VCaP (cell line): Measurements from ENCODE around the gene CTDP1.

Experiments
- H3K27ac ChIP-seq: fragments of 450-650 bp; 2 replicates; pipeline ENCODE4 v1.5.1; 2017
- TF ChIP-seq, protein P1 (sequence below): fragments of 450-650 bp; conservative IDR thresholded peaks from 2 replicates; pipeline ENCODE4 v1.5.1; 2017; ENCODE audit warnings: mild to moderate bottlenecking, moderate library complexity

CTDP1 gene

DNA sequence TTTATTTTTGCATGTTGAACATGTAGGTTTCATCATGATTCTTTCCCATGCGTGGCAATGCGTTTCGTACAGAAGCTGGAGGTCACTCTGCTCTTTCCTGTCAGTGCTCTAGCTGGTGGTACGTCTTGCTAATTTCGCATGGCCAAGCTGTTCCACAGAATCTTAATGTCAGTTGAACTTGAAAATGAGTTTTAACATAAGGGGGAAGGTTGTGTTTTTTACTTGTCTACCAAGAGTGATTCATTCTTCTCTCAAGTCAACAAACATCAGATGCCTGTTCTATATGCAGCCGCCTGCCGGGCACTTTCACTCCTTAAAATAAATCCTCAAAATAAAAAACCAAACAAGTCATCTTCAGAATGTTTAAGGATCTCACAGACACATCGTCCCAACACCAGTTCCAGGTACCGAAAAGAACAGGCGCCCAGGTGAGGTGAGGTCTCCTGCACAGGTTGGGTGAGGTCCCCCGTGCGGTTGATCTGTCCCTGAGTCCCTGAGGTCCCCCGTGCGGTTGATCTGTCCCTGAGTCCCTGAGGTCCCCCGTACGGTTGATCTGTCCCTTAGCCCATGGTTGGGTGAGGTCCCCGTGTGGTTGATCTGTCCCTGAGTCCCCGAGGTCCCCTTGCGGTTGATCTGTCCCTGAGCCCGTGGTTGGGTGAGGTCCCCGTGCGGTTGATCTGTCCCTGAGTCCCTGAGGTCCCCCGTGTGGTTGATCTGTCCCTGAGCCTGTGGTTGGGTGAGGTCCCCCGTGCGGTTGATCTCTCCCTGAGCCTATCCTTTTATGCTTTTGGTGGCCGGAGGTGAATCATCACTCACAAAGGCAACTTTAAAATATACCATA lies 61.1 kb downstream of the CTDP1 start:
- no peak overlapping the region for H3K27ac ChIP-seq
- TF ChIP-seq, protein P1, sequence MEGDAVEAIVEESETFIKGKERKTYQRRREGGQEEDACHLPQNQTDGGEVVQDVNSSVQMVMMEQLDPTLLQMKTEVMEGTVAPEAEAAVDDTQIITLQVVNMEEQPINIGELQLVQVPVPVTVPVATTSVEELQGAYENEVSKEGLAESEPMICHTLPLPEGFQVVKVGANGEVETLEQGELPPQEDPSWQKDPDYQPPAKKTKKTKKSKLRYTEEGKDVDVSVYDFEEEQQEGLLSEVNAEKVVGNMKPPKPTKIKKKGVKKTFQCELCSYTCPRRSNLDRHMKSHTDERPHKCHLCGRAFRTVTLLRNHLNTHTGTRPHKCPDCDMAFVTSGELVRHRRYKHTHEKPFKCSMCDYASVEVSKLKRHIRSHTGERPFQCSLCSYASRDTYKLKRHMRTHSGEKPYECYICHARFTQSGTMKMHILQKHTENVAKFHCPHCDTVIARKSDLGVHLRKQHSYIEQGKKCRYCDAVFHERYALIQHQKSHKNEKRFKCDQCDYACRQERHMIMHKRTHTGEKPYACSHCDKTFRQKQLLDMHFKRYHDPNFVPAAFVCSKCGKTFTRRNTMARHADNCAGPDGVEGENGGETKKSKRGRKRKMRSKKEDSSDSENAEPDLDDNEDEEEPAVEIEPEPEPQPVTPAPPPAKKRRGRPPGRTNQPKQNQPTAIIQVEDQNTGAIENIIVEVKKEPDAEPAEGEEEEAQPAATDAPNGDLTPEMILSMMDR = no peak

DNA sequence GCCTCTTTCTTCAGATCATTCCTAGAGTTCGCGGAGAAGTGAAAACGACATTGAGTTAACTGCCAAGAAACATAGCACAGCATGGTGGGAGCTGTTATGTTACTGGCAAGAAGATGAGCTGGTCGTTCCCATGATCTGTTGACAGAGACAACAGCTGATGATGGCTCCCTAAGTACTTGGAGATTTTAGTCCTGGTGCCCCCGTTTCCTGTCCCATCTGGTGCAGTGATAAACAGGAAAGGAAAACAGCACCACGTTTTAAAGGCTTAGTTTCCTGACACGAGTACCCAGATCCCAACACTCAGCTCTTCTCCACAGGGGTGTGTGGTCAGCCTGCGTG lies 61.7 kb downstream of the CTDP1 start:
- TF ChIP-seq, protein P1 = no peak
- no peak overlapping the region for H3K27ac ChIP-seq

DNA sequence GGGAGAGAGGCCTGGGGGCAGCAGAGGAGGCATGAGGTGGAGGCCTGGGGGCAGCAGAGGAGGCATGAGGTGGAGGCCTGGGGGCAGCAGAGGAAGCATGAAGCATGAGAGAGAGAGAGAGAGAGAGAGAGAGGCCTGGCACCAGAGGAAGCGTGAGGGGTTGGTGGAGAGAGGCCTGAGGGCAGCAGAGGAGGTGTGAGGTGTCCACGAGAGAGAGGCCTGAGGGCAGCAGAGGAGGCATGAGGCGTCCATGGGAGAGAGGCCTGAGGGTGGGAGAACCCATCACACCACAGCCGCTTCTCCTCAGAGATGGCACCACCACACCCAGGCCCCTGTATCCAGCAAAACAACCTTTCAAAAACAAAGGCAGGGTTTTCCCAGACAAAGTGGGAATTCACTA lies 62.5 kb downstream of the CTDP1 start:
- TF ChIP-seq, protein P1 = no peak
- H3K27ac ChIP-seq = no peak overlapping the region

DNA sequence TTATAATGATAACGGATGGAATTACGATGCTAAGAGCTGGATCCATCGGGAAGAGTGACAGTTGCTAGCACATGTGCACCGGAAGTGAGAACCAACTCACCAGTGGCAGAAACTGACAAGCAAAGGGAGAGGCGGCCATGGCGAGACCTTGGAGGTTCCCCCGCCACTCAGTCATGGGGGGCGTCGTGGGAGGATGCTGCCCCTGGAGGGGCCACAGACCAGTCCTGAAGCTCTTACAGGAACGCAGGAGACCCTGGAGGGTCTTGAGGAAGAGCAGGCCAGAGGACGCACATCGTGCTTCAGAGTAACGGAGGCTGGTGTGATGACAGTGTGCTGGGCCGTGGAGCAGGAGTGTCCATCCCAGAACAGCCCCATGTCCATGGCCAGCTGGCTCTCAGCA lies 65.0 kb downstream of the CTDP1 start:
- TF ChIP-seq, protein P1 = no peak
- no peak overlapping the region for H3K27ac ChIP-seq

DNA sequence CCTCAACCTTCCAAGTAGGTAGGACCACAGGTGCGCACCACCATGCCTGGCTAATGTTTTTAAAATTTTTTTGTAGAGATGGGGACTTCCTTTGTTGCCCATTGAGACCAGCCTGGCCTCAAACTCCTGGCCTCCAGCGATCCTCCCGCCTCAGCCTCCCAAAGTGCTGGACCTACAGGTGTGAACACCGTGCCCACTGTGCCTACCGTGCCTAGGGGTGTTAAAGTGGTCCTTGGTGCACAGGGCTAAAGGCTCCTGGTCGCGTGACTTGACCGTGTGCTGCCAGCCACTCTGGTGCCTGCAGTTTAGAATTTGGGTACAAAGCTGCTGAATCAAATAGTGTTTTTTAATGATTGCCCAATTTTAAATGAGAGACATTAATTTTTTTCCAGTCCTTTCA lies 67.1 kb downstream of the CTDP1 start:
- no peak overlapping the region for H3K27ac ChIP-seq
- TF ChIP-seq, protein P1 = no peak

DNA sequence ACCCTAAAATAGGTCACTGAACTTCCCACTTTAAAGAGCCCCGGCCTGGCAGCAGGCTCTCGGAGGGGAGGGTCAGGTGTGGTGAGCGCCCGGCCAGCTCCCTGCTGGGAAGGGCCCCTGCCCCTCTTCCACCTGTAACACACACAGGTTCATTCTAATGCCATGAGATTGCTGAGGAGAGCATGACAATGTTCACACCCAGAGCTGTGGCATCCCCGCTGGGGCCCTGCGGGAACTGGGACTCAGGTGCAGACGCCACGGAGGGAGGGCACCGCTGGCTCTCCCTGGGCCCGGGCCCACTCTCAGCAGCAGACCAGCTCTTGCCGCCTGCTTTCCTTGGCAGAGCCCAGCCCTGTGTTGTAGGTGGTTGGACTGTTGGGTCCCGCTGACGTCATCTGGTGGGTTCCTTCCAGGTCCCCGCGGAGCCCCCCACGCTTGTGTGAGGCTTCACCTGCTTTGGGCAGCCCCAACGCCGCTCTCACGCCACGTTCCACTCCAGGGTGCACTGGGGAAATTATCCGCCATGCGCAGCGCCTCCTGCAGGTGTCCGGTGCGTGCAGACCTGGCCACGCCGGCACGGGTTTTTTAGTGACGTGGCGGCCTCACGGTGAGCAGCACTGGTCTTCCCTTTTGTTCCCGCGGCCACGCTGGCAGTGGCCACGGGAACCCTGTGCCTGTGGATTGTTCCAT lies 67.7 kb downstream of the CTDP1 start:
- no peak overlapping the region for H3K27ac ChIP-seq
- TF ChIP-seq, protein P1 = no peak

DNA sequence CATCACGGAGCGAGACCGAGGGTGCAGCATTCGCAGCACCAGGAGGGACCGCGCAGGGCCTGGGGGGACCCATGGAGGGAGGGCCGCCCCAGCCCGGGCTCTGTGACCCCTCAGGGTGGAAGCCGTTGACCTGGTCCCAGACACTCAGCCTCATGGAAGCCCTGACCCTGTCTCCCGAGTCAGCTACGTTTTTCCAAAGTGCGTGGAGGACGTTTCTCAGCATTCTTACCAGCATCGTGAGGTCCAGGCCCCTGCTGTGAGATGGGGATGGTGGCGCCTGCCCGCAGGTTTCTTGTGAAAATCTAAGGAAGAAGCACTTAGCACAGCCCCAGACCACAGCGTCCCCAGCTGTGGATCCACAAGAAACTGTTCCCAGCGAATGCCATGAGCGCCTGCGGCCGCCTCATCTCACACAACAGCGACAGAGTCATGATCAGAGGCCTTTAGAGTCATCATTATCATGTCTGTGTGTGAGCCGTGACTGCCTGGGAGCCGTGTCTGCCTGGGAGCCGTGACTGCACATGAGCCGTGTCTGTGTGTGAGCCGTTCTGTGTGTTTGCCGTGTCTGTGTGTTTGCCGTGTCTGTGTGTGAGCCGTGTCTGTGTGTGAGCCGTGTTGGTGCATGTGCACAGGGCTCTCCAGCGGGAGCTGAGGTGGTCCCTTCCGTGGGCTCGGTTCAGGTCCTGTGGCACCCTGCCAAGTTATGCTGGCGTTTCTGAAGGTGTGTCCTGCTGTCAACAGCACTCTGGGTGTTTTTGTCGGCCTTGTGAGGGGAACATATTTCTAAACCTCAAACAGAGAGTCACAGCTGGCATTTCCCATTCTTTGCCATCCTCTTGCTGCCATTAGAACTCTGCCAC lies 68.9 kb downstream of the CTDP1 start:
- no peak overlapping the region for H3K27ac ChIP-seq
- TF ChIP-seq, protein P1 = no peak
